H1 (cell line): ENCODE results near the gene GPR61. TPM values are rescaled to one million over a fixed set of nuclear protein-coding genes. Genes with fewer than 3 reads are reported as not detected.

Experiments used
- CTCF ChIA-PET: fragments of 300-600 bp; sonication (Branson Sonifier 250); formaldehyde crosslinking; loops from one replicate; lab custom pipeline; 2021; ENCODE audit not compliant: partially characterized antibody; lab: Charles Lee
- POLR2A ChIA-PET: fragments of 300-600 bp; sonication (Branson Sonifier 250); formaldehyde crosslinking; loops from one replicate; lab custom pipeline; 2021; ENCODE audit warnings: inconsistent platforms; ENCODE audit not compliant: partially characterized antibody; lab: Charles Lee
- DNase-seq, 2 experiments: peaks; one replicate each; pipeline versions ENCODE4 v3.0.0 to v3.0.0-alpha.2; 2010 to 2022; ENCODE audit warnings: low spot score in 2 of 2, low read depth in 1 of 2, mixed read lengths in 1 of 2
- FAIRE-seq: peaks from 2 replicates; lab custom pipeline; 2011; peaks lifted over from hg19 to GRCh38; lab: Jason Lieb, UNC
- H2AFZ ChIP-seq: 2 replicates; pipeline ENCODE4 v1.8.1; 2012; ENCODE audit warnings: low read length, inconsistent platforms
- H2AK5ac ChIP-seq: 2 replicates; pipeline ENCODE4 v1.6.1; 2013; ENCODE audit warnings: low read depth, low read length
- H2BK120ac ChIP-seq: replicated peaks from 2 replicates; pipeline ENCODE3; 2013; ENCODE audit warnings: low read depth, low read length, inconsistent platforms
- H2BK12ac ChIP-seq: 2 replicates; pipeline ENCODE4 v1.6.1; 2013; ENCODE audit warnings: low read depth, low read length
- H2BK15ac ChIP-seq: 2 replicates; pipeline ENCODE4 v1.6.1; 2013; ENCODE audit warnings: low read length
- H2BK20ac ChIP-seq: 2 replicates; pipeline ENCODE4 v1.6.1; 2013; ENCODE audit warnings: low read length
- H2BK5ac ChIP-seq: 2 replicates; pipeline ENCODE4 v1.6.1; 2013; ENCODE audit warnings: low read depth, low read length
- H3K14ac ChIP-seq: 2 replicates; pipeline ENCODE4 v1.6.1; 2013; ENCODE audit warnings: inconsistent platforms; ENCODE audit not compliant: insufficient read length
- H3K18ac ChIP-seq: 2 replicates; pipeline ENCODE4 v1.6.1; 2013; ENCODE audit warnings: low read length; ENCODE audit errors: extremely low read depth
- H3K23ac ChIP-seq: 2 replicates; pipeline ENCODE4 v1.6.1; 2013; ENCODE audit warnings: inconsistent platforms; ENCODE audit not compliant: insufficient read length
- H3K23me2 ChIP-seq: 2 replicates; pipeline ENCODE4 v1.6.1; 2013; ENCODE audit warnings: low read depth, low read length
- H3K27ac ChIP-seq: 2 replicates; pipeline ENCODE4 v1.6.1; 2011; ENCODE audit warnings: low read depth, low read length, inconsistent platforms
- H3K27me3 ChIP-seq, 4 experiments: replicated peaks in 1 of 4; 1 replicate in 1 of 4; 2 replicates in 3 of 4; pipeline versions ENCODE4 v1.6.1 to v1.8.1; 2011 to 2013; ENCODE audit warnings: low read length in 3 of 4, mild to moderate bottlenecking in 3 of 4, inconsistent platforms in 2 of 4, mixed read lengths in 2 of 4, moderate library complexity in 1 of 4; ENCODE audit not compliant: control insufficient read depth in 3 of 4, insufficient read depth in 3 of 4; ENCODE audit errors: extremely low read depth in 1 of 4
- H3K36me3 ChIP-seq, 4 experiments: 2 replicates each; pipeline versions ENCODE4 v1.6.1 to v1.8.1; 2011 to 2013; ENCODE audit warnings: mild to moderate bottlenecking in 4 of 4, low read length in 3 of 4, moderate library complexity in 2 of 4, control low read depth in 1 of 4, inconsistent platforms in 1 of 4; ENCODE audit not compliant: insufficient read depth in 4 of 4, control insufficient read depth in 2 of 4
- H3K4ac ChIP-seq: replicated peaks from 2 replicates; pipeline ENCODE3; 2013; ENCODE audit warnings: low read length, low read depth, mixed read lengths, inconsistent platforms; ENCODE audit not compliant: insufficient read length
- H3K4me1 ChIP-seq, 4 experiments: replicated peaks in 1 of 4; 1 replicate in 1 of 4; 2 replicates in 3 of 4; pipeline versions ENCODE4 v1.6.1 to v1.8.1; 2011 to 2013; ENCODE audit warnings: low read length in 3 of 4, inconsistent platforms in 2 of 4, mixed read lengths in 1 of 4; ENCODE audit not compliant: insufficient read depth in 4 of 4, control insufficient read depth in 3 of 4
- H3K4me2 ChIP-seq, 2 experiments: 2 replicates each; pipeline versions ENCODE4 v1.6.1 to v1.8.1; 2011 to 2013; ENCODE audit warnings: low read depth in 2 of 2, low read length in 2 of 2, control low read depth in 1 of 2, inconsistent platforms in 1 of 2, mild to moderate bottlenecking in 1 of 2; ENCODE audit not compliant: insufficient read depth in 1 of 2
- H3K4me3 ChIP-seq, 4 experiments: fragments of 200-600, 300-600 bp in 1 of 4; sonication (generic), shearing (Covaris generic), sonication (Bioruptor Twin) in 1 of 4; 2 replicates each; pipeline versions ENCODE4 v1.5.1 to v1.8.1; 2011 to 2016; ENCODE audit warnings: low read length in 4 of 4, low read depth in 3 of 4, control low read depth in 2 of 4, inconsistent platforms in 2 of 4, mild to moderate bottlenecking in 2 of 4, mixed read lengths in 1 of 4, moderate library complexity in 1 of 4; ENCODE audit not compliant: insufficient read depth in 2 of 4; ENCODE audit errors: extremely low read depth in 1 of 4
- H3K56ac ChIP-seq: replicated peaks from 2 replicates; pipeline ENCODE3; 2013; ENCODE audit warnings: low read depth, mild to moderate bottlenecking, mixed read lengths, low read length, inconsistent platforms; ENCODE audit not compliant: insufficient read length
- H3K79me1 ChIP-seq: 2 replicates; pipeline ENCODE4 v1.6.1; 2013; ENCODE audit warnings: low read depth, low read length, control low read depth
- H3K79me2 ChIP-seq, 2 experiments: 2 replicates each; pipeline versions ENCODE4 v1.6.1 to v1.8.1; 2012 to 2013; ENCODE audit warnings: low read length in 2 of 2, mild to moderate bottlenecking in 2 of 2, inconsistent platforms in 1 of 2; ENCODE audit not compliant: insufficient read depth in 2 of 2, control insufficient read depth in 1 of 2
- H3K9ac ChIP-seq, 4 experiments: replicated peaks in 1 of 4; 1 replicate in 1 of 4; 2 replicates in 3 of 4; pipeline versions ENCODE4 v1.6.1 to v1.8.1; 2011 to 2013; ENCODE audit warnings: low read depth in 3 of 4, low read length in 3 of 4, control low read depth in 2 of 4, mild to moderate bottlenecking in 2 of 4, moderate library complexity in 2 of 4, inconsistent platforms in 1 of 4; ENCODE audit errors: extremely low read depth in 1 of 4
- H3K9me3 ChIP-seq, 2 experiments: 2 replicates each; pipeline versions ENCODE4 v1.6.1 to v1.8.1; 2012 to 2013; ENCODE audit warnings: mild to moderate bottlenecking in 2 of 2, moderate library complexity in 2 of 2, control low read depth in 1 of 2, inconsistent platforms in 1 of 2, low read depth in 1 of 2, low read length in 1 of 2, mixed read lengths in 1 of 2; ENCODE audit not compliant: insufficient read depth in 2 of 2
- H4K20me1 ChIP-seq, 2 experiments: replicated peaks in 1 of 2; 2 replicates each; pipeline versions ENCODE3 to v1.8.1; 2011 to 2013; ENCODE audit warnings: inconsistent platforms in 2 of 2, low read length in 2 of 2, mild to moderate bottlenecking in 1 of 2; ENCODE audit not compliant: insufficient read depth in 2 of 2, control insufficient read depth in 1 of 2
- H4K5ac ChIP-seq: 2 replicates; pipeline ENCODE4 v1.6.1; 2013; ENCODE audit warnings: low read length, low read depth, mixed read lengths, inconsistent platforms; ENCODE audit not compliant: insufficient read length
- H4K8ac ChIP-seq: 2 replicates; pipeline ENCODE4 v1.8.0; 2013; ENCODE audit warnings: mild to moderate bottlenecking, moderate library complexity, low read length, inconsistent platforms; ENCODE audit not compliant: insufficient read depth; ENCODE audit errors: extremely low read depth
- H4K91ac ChIP-seq: replicated peaks from 2 replicates; pipeline ENCODE3; 2013; ENCODE audit warnings: low read length, mixed read lengths, inconsistent platforms; ENCODE audit not compliant: insufficient read length
- CHD2 ChIP-seq: IDR thresholded peaks from 2 replicates; pipeline ENCODE4 v1.6.1; 2012; ENCODE audit warnings: low read length, improper control_type of control experiment
- CREB1 ChIP-seq: IDR thresholded peaks from 2 replicates; pipeline ENCODE4 v1.6.1; 2012; ENCODE audit warnings: inconsistent platforms
- JUND ChIP-seq: IDR thresholded peaks from 2 replicates; pipeline ENCODE4 v1.6.1; 2011; ENCODE audit warnings: mild to moderate bottlenecking, improper control_type of control experiment, low read length
- MAX ChIP-seq: IDR thresholded peaks from 2 replicates; pipeline ENCODE4 v1.6.1; 2012; ENCODE audit warnings: inconsistent platforms
- RBBP5 ChIP-seq: IDR thresholded peaks from 2 replicates; pipeline ENCODE4 v1.7.1; 2012; ENCODE audit warnings: low read depth, mild to moderate bottlenecking, inconsistent platforms, low read length, moderate library complexity, borderline replicate concordance
- SP2 ChIP-seq: IDR thresholded peaks from 2 replicates; pipeline ENCODE4 v1.6.1; 2012; ENCODE audit warnings: mild to moderate bottlenecking, low read length, inconsistent platforms
- SUZ12 ChIP-seq: fragments of 200-600 bp; sonication (generic); IDR thresholded peaks from 2 replicates; pipeline ENCODE4 v1.6.1; 2012; ENCODE audit warnings: mild to moderate bottlenecking, inconsistent platforms, low read length, moderate library complexity, mixed read lengths
- TAF1 ChIP-seq: IDR thresholded peaks from 2 replicates; pipeline ENCODE4 v1.6.1; 2011; ENCODE audit warnings: mild to moderate bottlenecking, low read depth, low read length
- TBP ChIP-seq: IDR thresholded peaks from 2 replicates; pipeline ENCODE4 v1.6.1; 2011; ENCODE audit warnings: low read depth, low read length, improper control_type of control experiment
- TCF12 ChIP-seq: IDR thresholded peaks from 2 replicates; pipeline ENCODE4 v1.6.1; 2011; ENCODE audit warnings: low read depth, mild to moderate bottlenecking, low read length
- TEAD4 ChIP-seq: IDR thresholded peaks from 2 replicates; pipeline ENCODE4 v1.6.1; 2012; ENCODE audit warnings: low read depth, low read length, inconsistent platforms, mixed read lengths
- USF2 ChIP-seq: IDR thresholded peaks from 2 replicates; pipeline ENCODE4 v1.6.1; 2011; ENCODE audit warnings: low read length, improper control_type of control experiment
- WGBS, 2 experiments: shearing (Covaris generic) in 1 of 2; methylation state at CpG; one replicate each; pipeline versions ENCODE4 v1.1.6 to v1.1.7; 2013 to 2015; ENCODE audit warnings: low lambda C conversion rate in 2 of 2, mixed read lengths in 2 of 2, inconsistent platforms in 1 of 2, low coverage in 1 of 2, missing lambda C conversion rate in 1 of 2; ENCODE audit not compliant: insufficient replicate concordance in 2 of 2, insufficient coverage in 1 of 2, insufficient read length in 1 of 2; ENCODE audit errors: extremely low coverage in 1 of 2, missing lambda C conversion rate in 1 of 2; 5-methylcytosine and 5-hydroxymethylcytosine counted together
- polyA plus RNA-seq, 7 experiments: library from polyadenylated mRNA; depleted of rRNA in 3 of 7; stranded (reverse) in 5 of 7; unstranded in 2 of 7; fragments of >200 nt in 5 of 7; fragments of 200-250 nt in 2 of 7; gene quantifications; 1 replicate in 5 of 7; 2 replicates in 1 of 7; 4 replicates in 1 of 7; pipeline versions ENCODE4 v1.2.1 to v1.2.3, GENCODE V29; 2011 to 2013; ENCODE audit warnings: missing spikeins in 2 of 7, mixed read lengths in 2 of 7
- total RNA-seq: library from RNA; stranded (reverse); fragmentation: NEBNext Ultra II Directional; extraction: Animal tissue kit (Norgen Biotek cat#: 25700); gene quantifications from 2 replicates; pipeline ENCODE4 v1.2.1, GENCODE V29; 2021

Gene GPR61
- total and polyA plus RNA-seq, 2 of the 8 experiments (the other 6 are each of a cell fraction or from before 2014, with no cell fraction given): 0.41 to 0.53 TPM

- H3K4me2 ChIP-seq: no peak overlapping the region
- POLR2A ChIA-PET: interaction anchor here (0.6 to 2.4 kb wide), 5 partner anchors 13 to 160 kb away, joined by 3 to 10 read pairs (median 3); partner anchors contain the start of gene GNAI3
- TF ChIP-seq TCF12 (no peak), CREB1 (no peak), JUND (no peak), SP2 (no peak), USF2 (no peak), RBBP5 (no peak), TAF1 (no peak), CHD2 (no peak), TBP (no peak), TEAD4 (no peak), MAX (no peak), SUZ12 (no peak)
These were observed 4.2 kb upstream of the GPR61 start for GRCh38 chr1:109535481-109535880.

More at GRCh38 chr1:109535481-109535880, 4.2 kb upstream of the GPR61 start:
- no peak overlapping the region; the same call in 1 of the 2 replicates for H4K8ac ChIP-seq
- no peak overlapping the region for H2BK5ac ChIP-seq
- H2AK5ac ChIP-seq: no peak overlapping the region
- no peaks in the 10 kb centered on the region for H3K79me2 ChIP-seq
- H3K36me3 ChIP-seq: no peaks in the 10 kb centered on the region
- H3K27ac ChIP-seq: no peak overlapping the region
- no peak for FAIRE-seq
- H3K9me3 ChIP-seq: no peaks in the 10 kb centered on the region
- peaks cover 0 to 2% (median 0%) of the 10 kb centered on the region in 4 experiments; a peak in 1 of 7 replicates for H3K27me3 ChIP-seq
- H2BK15ac ChIP-seq: no peak overlapping the region
- H4K5ac ChIP-seq: no peak overlapping the region
- H3K4me1 ChIP-seq: peaks cover 0 to 6% (median 1%) of the 10 kb centered on the region in 4 experiments; a peak in 4 of 7 replicates
- no peak overlapping the region for H3K14ac ChIP-seq
- DNase-seq: no peak
- no peak overlapping the region for H2BK20ac ChIP-seq
- no peak overlapping the region for H3K4me3 ChIP-seq
- H2BK120ac ChIP-seq: no peak overlapping the region
- whole genome bisulfite sequencing, 2 experiments: 92% methylated on average over 4 of the region's 4 CpGs; no CpG with 5 or more reads in 1 of the 2 experiments
- no peaks in the 10 kb centered on the region for H4K20me1 ChIP-seq
- no peak overlapping the region for H3K9ac ChIP-seq
- CTCF ChIA-PET: interaction anchor here (0.8 to 26.3 kb wide), 12 partner anchors 8 to 137 kb away, joined by 3 to 1755 read pairs (median 4); partner anchors contain the start of genes AMIGO1, ATXN7L2, CYB561D1 and GPR61
- no peak overlapping the region for H3K4ac ChIP-seq
- no peak overlapping the region for H2AFZ ChIP-seq
- no peak overlapping the region for H3K18ac ChIP-seq
- H3K56ac ChIP-seq: no peak overlapping the region
- no peak overlapping the region for H4K91ac ChIP-seq
- H2BK12ac ChIP-seq: no peak overlapping the region
- H3K23me2 ChIP-seq: no peaks in the 10 kb centered on the region; the same call in 1 of the 2 replicates
- H3K23ac ChIP-seq: no peak overlapping the region
- H3K79me1 ChIP-seq: no peaks in the 10 kb centered on the region; the same call in 1 of the 2 replicates
